Mucosa of rectum (tissue), 2 donors: ENCODE results near the gene TMTC1.

Source experiments
- H3K27ac ChIP-seq, 2 donors: one replicate each; pipeline ENCODE4 v1.7.0; 2013; ENCODE audit warnings: inconsistent platforms in 2 of 2, low read depth in 2 of 2, low read length in 2 of 2
- H3K27me3 ChIP-seq, 2 donors: one replicate each; pipeline ENCODE4 v1.7.0; 2013; ENCODE audit warnings: low read length in 2 of 2; ENCODE audit not compliant: control insufficient read depth in 2 of 2, insufficient read depth in 2 of 2
- H3K36me3 ChIP-seq, 2 donors: one replicate each; pipeline ENCODE4 v1.7.0; 2013; ENCODE audit warnings: low read length in 2 of 2; ENCODE audit not compliant: control insufficient read depth in 2 of 2, insufficient read depth in 2 of 2
- H3K4me1 ChIP-seq, 2 donors: one replicate each; pipeline ENCODE4 v1.7.0; 2013; ENCODE audit warnings: low read length in 2 of 2, mild to moderate bottlenecking in 1 of 2; ENCODE audit not compliant: control insufficient read depth in 2 of 2, insufficient read depth in 2 of 2
- H3K4me3 ChIP-seq, 2 donors: one replicate each; pipeline ENCODE4 v1.7.0; 2013; ENCODE audit warnings: low read length in 2 of 2
- H3K9ac ChIP-seq, 2 donors: one replicate each; pipeline ENCODE4 v1.7.0; 2013; ENCODE audit warnings: low read length in 2 of 2, low read depth in 1 of 2, mild to moderate bottlenecking in 1 of 2
- H3K9me3 ChIP-seq, 2 donors: one replicate each; pipeline ENCODE4 v1.7.0; 2013; ENCODE audit warnings: low read length in 2 of 2; ENCODE audit not compliant: control insufficient read depth in 2 of 2
- donor health status: healthy.
- donor health status: Normal muscosa, but diverticular disease.

The TMTC1 gene

DNA sequence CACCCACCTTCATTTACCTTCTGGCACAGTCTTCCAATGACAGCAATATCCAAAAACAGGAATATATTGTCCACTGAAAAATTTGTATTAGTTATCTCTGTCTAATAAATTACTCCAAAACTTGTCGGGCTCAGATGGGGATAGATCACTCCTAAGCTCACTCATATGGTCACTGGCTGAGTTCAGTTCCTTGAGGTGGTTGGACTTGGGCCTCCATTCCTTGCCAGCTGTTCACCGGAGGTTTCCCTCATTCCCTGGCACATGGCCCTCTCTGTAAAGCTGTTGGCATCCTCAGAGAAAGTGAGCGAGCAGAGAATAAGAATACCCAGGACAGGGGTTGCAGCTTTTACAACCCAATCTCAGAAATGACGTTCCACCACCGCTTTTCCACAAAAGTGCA, 81.5 kb downstream of the TMTC1 start:
- no peaks in the 10 kb centered on the region for H3K4me1 ChIP-seq

DNA sequence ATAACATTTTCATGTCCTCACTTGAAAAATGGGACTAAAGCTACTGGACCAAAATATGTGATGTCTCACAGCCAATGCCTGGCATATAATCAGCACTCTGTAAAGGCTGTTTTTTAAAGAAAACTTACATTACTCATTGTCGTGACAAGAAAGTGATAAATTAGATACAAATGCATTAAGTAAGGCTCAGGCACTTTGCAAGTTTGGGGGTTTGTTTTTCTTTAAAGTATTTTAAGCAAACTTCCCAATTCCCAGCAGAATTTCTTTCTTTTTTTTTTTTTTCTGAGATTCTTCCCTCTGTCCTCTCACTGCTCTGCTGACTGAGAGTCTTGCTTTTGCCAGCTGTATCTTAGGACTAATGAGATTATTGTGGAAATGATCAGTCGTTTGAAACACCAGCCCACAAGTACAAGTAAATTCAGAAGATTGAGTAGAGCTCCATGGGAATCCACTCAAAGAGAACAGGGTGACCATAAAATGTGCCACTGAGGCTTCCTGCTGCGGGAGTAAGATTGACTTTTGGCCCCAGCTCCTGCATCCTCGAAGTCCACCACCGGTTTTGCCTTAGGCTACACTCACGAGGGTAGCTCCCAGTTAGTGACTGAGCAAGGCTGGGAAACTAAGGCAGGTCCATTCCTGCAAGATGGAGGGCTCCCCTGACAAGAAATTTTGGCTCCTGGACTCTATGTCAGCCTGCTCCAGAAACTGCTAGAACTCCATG, 82.8 kb downstream of the TMTC1 start:
- no peak overlapping the region for H3K4me3 ChIP-seq
- no peaks in the 10 kb centered on the region for H3K36me3 ChIP-seq
- H3K9me3 ChIP-seq, result no peaks in the 10 kb centered on the region
- H3K4me1 ChIP-seq, result no peaks in the 10 kb centered on the region
- H3K27ac ChIP-seq, result no peak overlapping the region
- no peaks in the 10 kb centered on the region for H3K27me3 ChIP-seq
- no peak overlapping the region for H3K9ac ChIP-seq

More for the DNA sequence above, 81.5 kb downstream of the TMTC1 start:
- Histone ChIP-seq H3K36me3 (no peaks in the 10 kb centered on the region), H3K27ac (no peak overlapping the region), H3K27me3 (no peaks in the 10 kb centered on the region), H3K9me3 (no peaks in the 10 kb centered on the region), H3K9ac (no peak overlapping the region), H3K4me3 (no peak overlapping the region)

DNA sequence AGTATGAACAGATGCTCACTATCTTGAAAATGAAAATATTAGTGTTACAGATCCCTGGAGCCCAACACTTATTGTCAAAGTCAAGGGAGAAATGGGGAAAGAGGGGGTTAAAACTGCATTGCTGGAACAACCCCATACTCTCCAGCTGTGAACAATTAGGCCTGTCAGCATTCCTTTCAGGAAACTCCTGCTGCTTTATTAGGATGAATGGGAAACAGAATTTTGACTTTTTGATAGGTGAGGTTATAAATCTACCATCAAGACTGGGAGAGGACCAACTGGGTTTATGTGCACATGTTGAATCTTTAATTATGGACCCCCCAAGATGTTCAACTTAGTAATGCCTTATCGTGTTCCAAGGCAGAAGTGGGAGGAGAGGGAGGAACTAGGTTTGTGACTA, 85.0 kb downstream of the TMTC1 start:
- Histone ChIP-seq H3K27me3 (no peaks in the 10 kb centered on the region), H3K9me3 (no peaks in the 10 kb centered on the region), H3K36me3 (no peaks in the 10 kb centered on the region), H3K27ac (no peak overlapping the region), H3K4me3 (no peak overlapping the region), H3K4me1 (no peaks in the 10 kb centered on the region), H3K9ac (no peak overlapping the region)

DNA sequence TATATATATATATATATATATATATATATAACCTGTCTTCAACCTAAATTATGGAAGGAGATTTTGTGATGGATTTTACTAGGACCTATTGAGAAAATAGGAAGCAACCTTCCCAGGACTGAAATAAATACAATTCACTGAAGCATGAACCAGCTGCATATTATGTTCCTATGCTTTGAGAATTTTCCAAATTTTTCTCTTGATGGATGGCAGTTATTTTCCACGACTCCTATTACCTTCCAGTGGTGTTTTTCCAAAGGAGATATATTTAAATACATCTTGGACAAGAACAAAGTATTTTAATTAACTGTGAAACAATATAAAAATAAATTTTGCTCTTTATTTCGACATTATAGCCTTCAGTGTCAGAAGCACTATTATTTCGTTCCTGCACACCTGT, 87.9 kb downstream of the TMTC1 start:
- no peaks in the 10 kb centered on the region for H3K4me1 ChIP-seq
- H3K27ac ChIP-seq, result no peak overlapping the region
- H3K4me3 ChIP-seq, result no peak overlapping the region
- no peak overlapping the region for H3K9ac ChIP-seq
- H3K27me3 ChIP-seq, result no peaks in the 10 kb centered on the region
- H3K9me3 ChIP-seq, result no peaks in the 10 kb centered on the region
- no peaks in the 10 kb centered on the region for H3K36me3 ChIP-seq

DNA sequence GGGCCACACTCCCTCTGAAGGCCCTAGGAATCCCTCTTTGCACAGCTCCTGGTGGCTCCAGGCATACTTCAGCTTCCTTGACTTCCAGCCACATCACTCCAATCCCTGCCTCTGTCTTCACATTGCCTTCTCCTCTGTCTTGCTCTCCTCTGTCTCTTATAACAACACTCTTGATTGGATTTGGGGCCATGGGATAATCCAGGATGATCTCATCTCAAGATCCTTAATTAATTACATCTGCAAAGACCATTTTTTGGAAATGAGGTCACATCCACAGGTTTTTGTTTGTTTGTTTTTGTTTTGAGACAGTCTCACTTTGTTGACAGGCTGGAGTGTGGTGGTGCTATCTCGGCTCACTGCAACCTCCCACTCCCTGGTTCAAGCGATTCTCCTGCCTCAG, 88.7 kb downstream of the TMTC1 start:
- Histone ChIP-seq H3K9me3 (no peaks in the 10 kb centered on the region), H3K9ac (no peak overlapping the region), H3K36me3 (no peaks in the 10 kb centered on the region), H3K4me1 (no peaks in the 10 kb centered on the region), H3K27me3 (no peaks in the 10 kb centered on the region), H3K4me3 (no peak overlapping the region), H3K27ac (no peak overlapping the region)

DNA sequence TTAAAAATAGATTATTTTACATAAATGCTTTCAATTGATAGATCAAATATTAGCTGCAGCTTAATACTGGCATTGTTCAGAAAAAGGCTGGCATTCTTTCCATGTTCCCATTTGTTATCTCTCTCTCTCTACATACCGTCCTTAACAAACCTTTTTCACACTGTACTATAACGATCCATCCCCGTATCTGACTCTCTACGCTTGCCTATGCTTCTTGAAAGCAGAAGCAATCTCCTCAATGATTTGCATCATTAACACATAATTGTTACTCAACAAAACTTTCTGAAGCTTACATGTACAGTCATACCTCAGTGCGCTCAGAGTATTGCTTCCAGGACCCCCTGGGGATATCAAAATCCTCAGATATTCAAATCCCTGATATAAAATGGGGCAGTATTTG, 89.7 kb downstream of the TMTC1 start:
- no peaks in the 10 kb centered on the region for H3K36me3 ChIP-seq
- H3K9ac ChIP-seq, result no peak overlapping the region
- no peak overlapping the region for H3K27ac ChIP-seq
- no peak overlapping the region for H3K4me3 ChIP-seq
- no peaks in the 10 kb centered on the region for H3K4me1 ChIP-seq
- H3K27me3 ChIP-seq, result no peaks in the 10 kb centered on the region
- H3K9me3 ChIP-seq, result no peaks in the 10 kb centered on the region

DNA sequence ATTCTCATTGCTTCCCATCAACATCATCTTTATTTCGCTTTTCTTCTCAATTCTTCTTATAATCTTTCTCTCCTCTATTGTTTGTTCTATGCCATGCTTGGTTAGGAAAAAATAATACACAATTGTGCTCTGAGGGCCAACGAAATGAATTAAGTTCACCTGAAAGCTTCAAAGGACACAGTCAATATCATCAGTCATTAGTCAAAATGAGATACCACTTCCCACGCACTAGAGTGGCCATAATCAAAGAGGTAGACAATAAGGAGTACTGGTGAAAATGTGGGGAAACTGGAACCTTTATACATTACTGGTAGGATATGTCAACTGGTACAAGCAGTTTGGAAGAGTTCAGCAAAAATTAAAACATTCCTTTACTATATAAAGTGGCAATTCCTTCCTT, 91.5 kb downstream of the TMTC1 start:
- H3K9ac ChIP-seq, result no peak overlapping the region
- no peaks in the 10 kb centered on the region for H3K27me3 ChIP-seq
- no peak overlapping the region for H3K27ac ChIP-seq
- no peaks in the 10 kb centered on the region for H3K9me3 ChIP-seq
- no peaks in the 10 kb centered on the region for H3K4me1 ChIP-seq
- no peak overlapping the region for H3K4me3 ChIP-seq
- no peaks in the 10 kb centered on the region for H3K36me3 ChIP-seq

DNA sequence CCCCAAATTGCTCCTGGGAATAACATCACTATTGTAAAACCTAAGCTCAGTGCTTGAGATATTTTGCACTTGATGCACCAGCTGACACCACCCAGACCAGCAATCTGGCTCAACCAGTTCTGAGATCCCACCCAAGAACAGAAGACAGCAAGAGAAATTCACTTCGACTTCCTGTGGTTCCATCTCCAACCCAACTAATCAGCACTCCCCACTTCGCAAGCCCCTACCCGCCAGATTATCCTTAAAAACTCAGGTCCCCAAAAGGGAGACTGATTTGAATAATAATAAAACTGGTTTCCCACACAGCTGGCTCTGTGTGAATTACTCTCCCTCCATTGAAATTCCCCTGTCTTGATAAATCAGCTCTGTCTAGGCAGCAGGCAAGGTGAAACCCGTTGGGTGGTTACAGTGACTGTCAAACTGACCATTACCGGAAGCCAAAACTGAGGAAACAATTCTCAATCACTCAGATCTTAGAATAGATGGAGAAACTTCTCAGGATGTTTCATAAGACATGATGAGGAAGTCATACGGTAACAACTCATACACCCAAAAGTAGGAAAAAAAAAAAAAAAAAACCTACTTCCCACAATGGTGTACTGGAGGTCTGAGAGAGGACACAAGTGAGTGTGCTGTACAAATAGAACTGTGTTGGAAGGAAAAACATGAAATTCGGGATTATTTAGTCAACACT, 92.4 kb downstream of the TMTC1 start:
- Histone ChIP-seq H3K36me3 (no peaks in the 10 kb centered on the region), H3K27me3 (no peaks in the 10 kb centered on the region), H3K9me3 (no peaks in the 10 kb centered on the region), H3K4me1 (no peaks in the 10 kb centered on the region), H3K27ac (no peak overlapping the region), H3K9ac (no peak overlapping the region), H3K4me3 (no peak overlapping the region)

DNA sequence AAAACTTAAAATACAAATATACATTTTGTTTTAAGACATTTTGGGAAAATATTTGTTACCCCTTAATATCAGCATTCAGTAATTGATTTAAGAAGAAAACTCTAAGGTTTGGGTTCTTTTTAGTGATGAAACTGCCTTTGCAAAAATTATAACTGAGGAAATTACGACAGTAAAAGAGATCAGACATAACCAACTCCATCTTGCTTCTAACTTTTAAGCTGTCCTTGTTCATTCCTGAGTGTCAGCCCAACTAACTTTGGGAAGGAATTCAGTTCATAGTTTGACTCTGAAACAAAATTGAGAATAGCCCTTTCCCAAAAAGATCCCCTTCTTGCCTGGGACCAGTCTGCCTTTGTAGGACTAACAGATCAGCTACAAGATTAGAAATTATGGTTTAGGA, 93.0 kb downstream of the TMTC1 start:
- no peaks in the 10 kb centered on the region for H3K36me3 ChIP-seq
- H3K9ac ChIP-seq, result no peak overlapping the region
- no peak overlapping the region for H3K4me3 ChIP-seq
- H3K9me3 ChIP-seq, result no peaks in the 10 kb centered on the region
- no peaks in the 10 kb centered on the region for H3K27me3 ChIP-seq
- H3K4me1 ChIP-seq, result no peaks in the 10 kb centered on the region
- H3K27ac ChIP-seq, result no peak overlapping the region

DNA sequence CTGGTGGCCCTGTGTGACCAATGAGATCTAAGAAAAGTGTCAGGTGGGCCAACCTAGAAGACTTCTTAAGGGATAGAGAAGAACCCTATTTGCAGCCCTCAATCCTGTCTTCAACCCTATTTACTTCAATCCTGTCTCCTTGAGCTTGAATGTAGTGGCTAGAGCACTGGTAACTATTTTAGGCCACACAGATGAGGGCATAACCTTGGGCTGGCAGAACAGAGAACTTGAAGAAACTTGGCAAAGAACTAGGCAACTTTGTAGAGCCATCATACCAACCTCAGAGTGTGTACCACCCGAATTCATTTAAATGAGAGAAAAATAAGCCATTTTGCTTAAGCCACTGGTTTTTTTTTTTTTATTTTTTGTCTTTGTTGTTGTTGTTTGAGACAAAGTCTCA, 94.8 kb downstream of the TMTC1 start:
- Histone ChIP-seq H3K4me1 (no peaks in the 10 kb centered on the region), H3K4me3 (no peak overlapping the region), H3K36me3 (no peaks in the 10 kb centered on the region), H3K27me3 (no peaks in the 10 kb centered on the region), H3K9ac (no peak overlapping the region), H3K9me3 (no peaks in the 10 kb centered on the region), H3K27ac (no peak overlapping the region)
